Epithelial cell of proximal tubule (primary cell): ENCODE results near the gene CACNA1A. TPM values are rescaled to one million over a fixed set of nuclear protein-coding genes. Genes with fewer than 3 reads are reported as not detected.
"Not testable (repeated sequence)": the region's sequence is repeated elsewhere in the genome, so short reads cannot be mapped to it uniquely, and the experiment has no call there.

Experiments
- DNase-seq: peaks from one replicate; pipeline ENCODE4 v3.0.0-alpha.2; 2011; ENCODE audit warnings: low read depth
- H3K4me3 ChIP-seq: 2 replicates; pipeline ENCODE4 v1.5.1; 2011; ENCODE audit warnings: low read depth, mild to moderate bottlenecking, low read length
- total RNA-seq: library from RNA; depleted of rRNA; stranded (reverse); fragments of >200 nt; gene quantifications from 2 replicates; pipeline ENCODE4 v1.2.3, GENCODE V29; 2015
- TF ChIP-seq, protein P1 (sequence below): conservative IDR thresholded peaks from 2 replicates; pipeline ENCODE4 v1.5.1; 2012; ENCODE audit warnings: low read depth, mild to moderate bottlenecking, low read length

Gene CACNA1A
- total RNA-seq, 1 donor from 2014 or later, result 0.98 TPM

DNA sequence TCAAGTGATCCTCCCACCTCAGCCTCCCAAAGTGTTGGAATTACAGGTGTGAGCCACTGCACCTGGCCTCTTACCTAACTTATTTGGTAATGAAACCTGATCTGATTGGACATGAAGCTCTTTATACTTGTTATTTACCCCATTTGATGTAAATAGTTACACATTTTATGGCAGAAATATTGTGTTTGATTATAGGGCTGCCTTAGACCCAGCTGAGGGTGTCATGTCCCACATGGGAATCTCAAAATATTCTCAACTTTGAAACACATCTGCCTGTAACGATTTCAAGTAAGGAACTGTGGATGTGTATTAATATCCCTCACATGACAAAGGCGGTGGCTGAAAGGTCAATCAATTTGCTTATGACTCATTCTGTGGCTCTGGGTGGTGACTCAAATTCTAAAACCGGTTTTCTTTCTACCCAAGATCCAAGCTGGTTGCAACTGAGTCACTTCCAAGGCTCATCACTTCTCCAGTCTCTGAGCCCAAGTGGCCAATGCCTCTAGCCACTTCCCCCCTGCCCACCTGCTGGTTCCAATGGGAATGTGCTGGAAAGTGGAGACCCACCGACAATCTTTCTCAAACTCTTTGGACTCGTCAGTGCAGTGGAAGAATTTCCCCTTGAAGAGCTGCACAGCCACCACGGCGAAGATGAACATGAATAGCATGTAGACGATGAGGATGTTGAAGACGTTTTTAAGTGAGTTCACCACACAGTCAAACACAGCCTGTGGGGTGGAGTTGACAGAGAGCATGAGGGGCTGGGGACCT is 245.2 kb downstream of the CACNA1A start:
- peak; percentile 52 for DNase-seq
- TF ChIP-seq, protein P1, sequence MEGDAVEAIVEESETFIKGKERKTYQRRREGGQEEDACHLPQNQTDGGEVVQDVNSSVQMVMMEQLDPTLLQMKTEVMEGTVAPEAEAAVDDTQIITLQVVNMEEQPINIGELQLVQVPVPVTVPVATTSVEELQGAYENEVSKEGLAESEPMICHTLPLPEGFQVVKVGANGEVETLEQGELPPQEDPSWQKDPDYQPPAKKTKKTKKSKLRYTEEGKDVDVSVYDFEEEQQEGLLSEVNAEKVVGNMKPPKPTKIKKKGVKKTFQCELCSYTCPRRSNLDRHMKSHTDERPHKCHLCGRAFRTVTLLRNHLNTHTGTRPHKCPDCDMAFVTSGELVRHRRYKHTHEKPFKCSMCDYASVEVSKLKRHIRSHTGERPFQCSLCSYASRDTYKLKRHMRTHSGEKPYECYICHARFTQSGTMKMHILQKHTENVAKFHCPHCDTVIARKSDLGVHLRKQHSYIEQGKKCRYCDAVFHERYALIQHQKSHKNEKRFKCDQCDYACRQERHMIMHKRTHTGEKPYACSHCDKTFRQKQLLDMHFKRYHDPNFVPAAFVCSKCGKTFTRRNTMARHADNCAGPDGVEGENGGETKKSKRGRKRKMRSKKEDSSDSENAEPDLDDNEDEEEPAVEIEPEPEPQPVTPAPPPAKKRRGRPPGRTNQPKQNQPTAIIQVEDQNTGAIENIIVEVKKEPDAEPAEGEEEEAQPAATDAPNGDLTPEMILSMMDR, result no peak
- no peak overlapping the region for H3K4me3 ChIP-seq

DNA sequence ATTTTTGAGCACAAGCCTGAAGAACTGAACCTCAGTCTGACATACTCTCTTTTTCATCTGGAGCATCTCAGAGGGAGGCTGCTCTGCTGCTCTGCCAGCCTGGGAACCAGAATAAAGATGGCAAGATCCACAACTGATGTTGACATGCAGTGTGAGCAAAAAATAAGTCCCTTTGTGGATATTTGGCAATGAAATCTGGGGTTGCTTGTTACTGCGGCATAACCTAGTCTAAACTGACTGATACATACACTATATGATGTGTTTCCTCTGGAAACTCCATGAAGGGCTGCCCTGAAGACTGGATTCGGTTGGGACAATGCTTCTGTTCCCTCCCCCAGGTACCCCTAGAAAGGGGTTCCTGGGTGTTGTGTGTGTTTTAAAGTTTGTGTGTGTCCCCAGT is 249.4 kb downstream of the CACNA1A start:
- TF ChIP-seq, protein P1, result no peak
- DNase-seq, result no peak
- H3K4me3 ChIP-seq, result no peak overlapping the region

DNA sequence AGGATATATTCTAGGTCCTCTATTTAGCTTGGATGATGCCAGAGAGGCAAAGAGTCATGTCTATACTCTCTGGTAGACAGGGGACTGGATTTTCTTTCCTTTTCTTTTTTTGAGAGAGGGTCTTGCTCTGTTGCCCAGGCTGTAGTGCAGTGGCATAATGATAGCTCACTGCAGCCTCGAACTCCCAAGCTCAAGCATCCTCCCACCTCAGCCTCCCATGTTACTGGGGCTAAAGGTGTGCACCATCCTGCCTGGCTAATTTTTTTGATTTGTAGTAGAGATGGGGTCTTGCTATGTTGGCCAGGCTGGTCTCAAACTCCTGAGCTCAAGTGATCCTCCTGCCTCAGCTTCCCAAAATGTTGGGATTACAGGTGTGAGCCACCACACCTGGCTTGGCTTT is 249.9 kb downstream of the CACNA1A start:
- not testable (repeated sequence) for DNase-seq, H3K4me3 ChIP-seq

DNA sequence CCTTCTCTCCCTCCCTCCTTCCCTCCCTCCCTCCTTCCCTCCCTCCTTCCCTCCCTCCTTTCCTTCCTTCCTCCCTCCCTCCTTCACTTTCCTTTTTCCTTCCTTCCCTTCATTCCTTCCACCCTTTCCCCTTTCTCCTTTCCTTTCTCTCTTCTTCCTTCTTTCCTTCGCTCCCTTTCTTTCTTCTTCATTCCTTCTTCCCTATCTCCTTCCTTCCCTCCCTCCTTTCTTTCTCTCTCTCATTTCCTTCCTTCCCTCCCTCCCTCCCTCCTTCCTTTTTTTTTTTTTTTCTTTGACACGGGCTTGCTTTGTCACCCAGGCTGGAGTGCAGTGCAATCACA is 250.6 kb downstream of the CACNA1A start:
- no peak for DNase-seq
- TF ChIP-seq, protein P1, result no peak
- no peak overlapping the region for H3K4me3 ChIP-seq

DNA sequence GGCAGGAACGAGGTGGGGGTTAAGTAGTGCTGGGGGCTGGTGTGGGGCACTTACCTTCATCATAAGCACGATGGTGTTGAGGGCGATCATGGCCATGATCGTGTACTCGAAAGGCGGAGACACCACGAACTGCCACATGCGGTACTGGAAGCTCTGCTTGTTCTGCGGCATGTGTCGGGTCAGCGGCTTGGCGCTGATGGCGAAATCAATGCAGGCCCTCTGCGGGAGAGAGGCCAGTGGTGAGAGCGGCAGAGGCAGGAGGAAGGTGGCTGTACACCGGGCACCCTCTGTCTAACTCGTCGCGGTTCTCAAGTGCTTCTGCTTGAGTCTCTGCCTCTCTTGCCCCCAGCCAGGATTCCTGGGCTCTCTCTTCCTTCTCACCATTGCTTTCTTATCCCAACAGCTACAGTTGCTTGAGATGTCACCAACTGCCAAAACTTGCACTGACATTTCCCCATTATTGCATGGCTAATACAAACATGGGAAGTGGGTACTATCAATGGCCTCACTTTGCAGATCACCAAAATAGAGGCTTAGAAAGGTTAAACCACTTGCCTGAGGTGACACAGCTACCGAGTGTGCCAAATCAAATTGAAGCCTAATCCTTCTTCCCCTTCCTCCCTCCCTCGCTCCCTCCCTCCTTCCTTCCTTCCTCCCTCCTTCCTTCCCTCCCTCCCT is 251.1 kb downstream of the CACNA1A start:
- TF ChIP-seq, protein P1, result no peak
- H3K4me3 ChIP-seq, result no peak overlapping the region
- no peak for DNase-seq

GRCh38 chr19:13252569-13253335 is 253.5 kb downstream of the CACNA1A start:
- H3K4me3 ChIP-seq, result no peak overlapping the region
- no peak for DNase-seq
- TF ChIP-seq, protein P1, result no peak

- DNase-seq, result no peak
- TF ChIP-seq, protein P1, result no peak
- no peak overlapping the region for H3K4me3 ChIP-seq
These were observed 261.4 kb downstream of the CACNA1A start for GRCh38 chr19:13244920-13245319.
